HCT116 (cell line): ENCODE results near the gene PHKA2. TPM values are rescaled to one million over a fixed set of nuclear protein-coding genes. Genes with fewer than 3 reads are reported as not detected.

Experiments used
- ATAC-seq: fragments of 200-7000 bp; cut with Tn5 transposase; 2 replicates; pipeline ENCODE4 v1.9.1; 2020; ENCODE audit warnings: mild to moderate bottlenecking, moderate library complexity
- BruUV-seq: library from RNA; stranded (reverse); fragments of 400-500 nt; replicated peaks from 2 replicates; lab custom pipeline; 2021; lab: Mats Ljungman, UMichigan
- CTCF ChIA-PET: fragments of 300-600 bp; sonication (Branson Sonifier 250); formaldehyde crosslinking; loops from one replicate; lab custom pipeline; 2021; ENCODE audit warnings: antibody characterized with exemption; lab: Charles Lee
- POLR2A ChIA-PET: fragments of 300-600, 350-600 bp; sonication (Branson Sonifier 250); formaldehyde crosslinking; loops from one replicate; lab custom pipeline; 2021; ENCODE audit warnings: antibody characterized with exemption; lab: Charles Lee
- RAD21 ChIA-PET, 2 experiments: fragments of 300-600 bp; sonication (Branson Sonifier 250); formaldehyde crosslinking; loops; one replicate each; lab custom pipeline; 2023; ENCODE audit warnings: low total read pairs in 2 of 2; ENCODE audit not compliant: uncharacterized antibody in 2 of 2, unreplicated experiment in 2 of 2, low non-redundant PET in 1 of 2; lab: Charles Lee
- DNase-seq: peaks from one replicate; pipeline ENCODE4 v3.0.0-alpha.2; 2010; ENCODE audit warnings: low read depth, low spot score
- H2AFZ ChIP-seq: fragments of 200-600 bp; shearing (Covaris generic), sonication (generic); 2 replicates; pipeline ENCODE4 v1.6.1; 2017; ENCODE audit warnings: low read depth, mixed run types, mixed read lengths, antibody characterized with exemption, low read length; ENCODE audit not compliant: poor library complexity, severe bottlenecking
- H3K27ac ChIP-seq: 2 replicates; pipeline ENCODE4 v1.5.1; 2012; ENCODE audit warnings: low read depth, low read length
- H3K27me3 ChIP-seq: fragments of 200-600 bp; sonication (generic); 2 replicates; pipeline ENCODE4 v1.6.1; 2016; ENCODE audit warnings: mixed run types, low read length, mixed read lengths; ENCODE audit not compliant: insufficient read depth
- H3K36me3 ChIP-seq, 2 experiments: fragments of 200-500 bp in 1 of 2; fragments of 200-600 bp in 1 of 2; sonication (Bioruptor generic) in 1 of 2; sonication (generic) in 1 of 2; 2 replicates each; pipeline versions ENCODE4 v1.5.1 to v1.6.1; 2014 to 2016; ENCODE audit warnings: low read length in 2 of 2, inconsistent platforms in 1 of 2, mixed read lengths in 1 of 2, mixed run types in 1 of 2; ENCODE audit not compliant: insufficient read depth in 2 of 2, control insufficient read depth in 1 of 2
- H3K4me1 ChIP-seq, 2 experiments: fragments of 200-600 bp in 1 of 2; sonication (generic) in 1 of 2; 2 replicates each; pipeline versions ENCODE4 v1.5.1 to v1.6.1; 2012 to 2017; ENCODE audit warnings: low read length in 2 of 2, inconsistent platforms in 1 of 2, mild to moderate bottlenecking in 1 of 2, mixed read lengths in 1 of 2, mixed run types in 1 of 2, moderate library complexity in 1 of 2; ENCODE audit not compliant: insufficient read depth in 2 of 2, control insufficient read depth in 1 of 2
- H3K4me2 ChIP-seq: fragments of 200-600 bp; sonication (generic); 2 replicates; pipeline ENCODE4 v1.6.1; 2017; ENCODE audit warnings: mixed run types, low read length, mixed read lengths
- H3K4me3 ChIP-seq, 2 experiments: fragments of 200-600 bp in 1 of 2; sonication (generic) in 1 of 2; replicated peaks in 1 of 2; 2 replicates each; pipeline ENCODE4 v1.5.1; 2011 to 2016; ENCODE audit warnings: low read length in 2 of 2, control low read depth in 1 of 2, low read depth in 1 of 2, mild to moderate bottlenecking in 1 of 2, mixed read lengths in 1 of 2, mixed run types in 1 of 2
- H3K79me2 ChIP-seq: fragments of 200-600 bp; sonication (generic); 2 replicates; pipeline ENCODE4 v1.6.1; 2017; ENCODE audit warnings: mild to moderate bottlenecking, mixed run types, low read length, moderate library complexity, mixed read lengths; ENCODE audit not compliant: insufficient read depth
- H3K9ac ChIP-seq: fragments of 200-600 bp; sonication (generic); 2 replicates; pipeline ENCODE4 v1.6.1; 2016; ENCODE audit warnings: low read length, mixed read lengths
- H3K9me2 ChIP-seq: fragments of 200-600 bp; sonication (generic), shearing (Covaris generic); 2 replicates; pipeline ENCODE4 v1.6.1; 2017; ENCODE audit warnings: mixed run types, mild to moderate bottlenecking, moderate library complexity; ENCODE audit not compliant: insufficient read depth
- H3K9me3 ChIP-seq, 2 experiments: fragments of 200-500 bp in 1 of 2; fragments of 200-600 bp in 1 of 2; sonication (Bioruptor generic) in 1 of 2; sonication (generic) in 1 of 2; 2 replicates each; pipeline ENCODE4 v1.6.1; 2014 to 2017; ENCODE audit warnings: low read length in 2 of 2, mixed read lengths in 2 of 2, inconsistent platforms in 1 of 2, low read depth in 1 of 2, mild to moderate bottlenecking in 1 of 2, mixed run types in 1 of 2, moderate library complexity in 1 of 2; ENCODE audit not compliant: control insufficient read depth in 1 of 2, insufficient read depth in 1 of 2
- H4K20me1 ChIP-seq: fragments of 200-600 bp; sonication (generic), shearing (Covaris generic); 2 replicates; pipeline ENCODE4 v1.6.1; 2017; ENCODE audit warnings: mixed run types, mild to moderate bottlenecking, moderate library complexity; ENCODE audit not compliant: insufficient read depth
- CBX3 ChIP-seq: IDR thresholded peaks from 2 replicates; pipeline ENCODE4 v1.6.1; 2012; ENCODE audit warnings: low read depth
- CEBPB ChIP-seq: IDR thresholded peaks from 2 replicates; pipeline ENCODE4 v1.6.1; 2012; ENCODE audit warnings: low read depth
- CTCF ChIP-seq, 3 experiments: fragments of 200-600 bp in 1 of 3; sonication (generic) in 1 of 3; IDR thresholded peaks in 2 of 3; conservative IDR thresholded peaks in 1 of 3; 2 replicates each; pipeline ENCODE4 v1.5.1; 2012 to 2017; ENCODE audit warnings: low read depth in 2 of 3, low read length in 2 of 3, antibody characterized with exemption in 1 of 3, borderline replicate concordance in 1 of 3, control low read depth in 1 of 3, mild to moderate bottlenecking in 1 of 3, mixed read lengths in 1 of 3, mixed run types in 1 of 3, moderate library complexity in 1 of 3; ENCODE audit not compliant: insufficient read depth in 1 of 3
- SRF ChIP-seq: IDR thresholded peaks from 2 replicates; pipeline ENCODE4 v1.6.1; 2012; ENCODE audit warnings: low read depth
- TCF7L2 ChIP-seq: IDR thresholded peaks from 2 replicates; pipeline ENCODE4 v1.7.0; 2011; ENCODE audit warnings: borderline replicate concordance, inconsistent platforms; ENCODE audit not compliant: insufficient read depth, insufficient read length; ENCODE audit errors: extremely low read depth
- ZFX ChIP-seq: fragments of 450-650 bp; IDR thresholded peaks from 2 replicates; pipeline ENCODE4 v1.6.1; 2017
- ZNF274 ChIP-seq: fragments of 200-500 bp; sonication (Bioruptor generic); IDR thresholded peaks from 2 replicates; pipeline ENCODE4 v1.6.1; 2014; ENCODE audit warnings: mild to moderate bottlenecking, low read depth, low read length, inconsistent platforms
- intact Hi-C: fragments of 100-400 bp; cut with micrococcal nuclease; formaldehyde crosslinking; loops from 2 replicates; pipeline ENCODE4 v1.10.0; 2022
- total RNA-seq: library from RNA; stranded (reverse); gene quantifications from one replicate; pipeline ENCODE4 v1.2.1, GENCODE V29; 2021; ENCODE audit not compliant: unreplicated experiment
- TF ChIP-seq, protein P1 (sequence below): IDR thresholded peaks from 2 replicates; pipeline ENCODE4 v1.6.1; 2012; ENCODE audit warnings: low read depth

The PHKA2 gene
- total RNA-seq, 1 experiment from 2014 or later = 23.8 TPM

DNA sequence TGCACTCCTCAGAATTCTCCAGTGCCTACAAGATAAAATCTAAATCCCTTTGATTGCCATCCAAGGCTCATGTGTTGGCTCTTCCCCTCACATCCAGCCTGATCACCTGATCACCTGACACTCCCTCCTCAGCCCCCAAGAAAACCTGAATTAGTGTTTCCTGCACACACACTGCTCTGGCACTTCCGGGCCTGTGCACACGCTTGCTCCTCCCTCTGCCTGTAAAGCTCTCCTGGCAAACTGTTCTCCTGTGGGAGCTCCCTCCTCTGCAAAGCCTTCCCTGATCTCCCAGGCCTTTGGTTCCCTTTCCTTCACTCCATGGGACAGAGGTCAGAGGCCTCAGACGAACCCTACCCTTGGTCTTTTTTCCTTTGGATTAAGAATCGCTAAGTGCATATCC, 19.9 kb downstream of the PHKA2 start:
- intact Hi-C loops = no loop called here
- RAD21 ChIA-PET = no interaction called here
- DNase-seq (no peak), ATAC-seq (no peak)
- H3K79me2 ChIP-seq = no peaks in the 10 kb centered on the region
- no peak overlapping the region for H3K4me2 ChIP-seq
- H3K27me3 ChIP-seq = no peaks in the 10 kb centered on the region
- no peak for TF ChIP-seq TCF7L2
- TF ChIP-seq, protein P1, sequence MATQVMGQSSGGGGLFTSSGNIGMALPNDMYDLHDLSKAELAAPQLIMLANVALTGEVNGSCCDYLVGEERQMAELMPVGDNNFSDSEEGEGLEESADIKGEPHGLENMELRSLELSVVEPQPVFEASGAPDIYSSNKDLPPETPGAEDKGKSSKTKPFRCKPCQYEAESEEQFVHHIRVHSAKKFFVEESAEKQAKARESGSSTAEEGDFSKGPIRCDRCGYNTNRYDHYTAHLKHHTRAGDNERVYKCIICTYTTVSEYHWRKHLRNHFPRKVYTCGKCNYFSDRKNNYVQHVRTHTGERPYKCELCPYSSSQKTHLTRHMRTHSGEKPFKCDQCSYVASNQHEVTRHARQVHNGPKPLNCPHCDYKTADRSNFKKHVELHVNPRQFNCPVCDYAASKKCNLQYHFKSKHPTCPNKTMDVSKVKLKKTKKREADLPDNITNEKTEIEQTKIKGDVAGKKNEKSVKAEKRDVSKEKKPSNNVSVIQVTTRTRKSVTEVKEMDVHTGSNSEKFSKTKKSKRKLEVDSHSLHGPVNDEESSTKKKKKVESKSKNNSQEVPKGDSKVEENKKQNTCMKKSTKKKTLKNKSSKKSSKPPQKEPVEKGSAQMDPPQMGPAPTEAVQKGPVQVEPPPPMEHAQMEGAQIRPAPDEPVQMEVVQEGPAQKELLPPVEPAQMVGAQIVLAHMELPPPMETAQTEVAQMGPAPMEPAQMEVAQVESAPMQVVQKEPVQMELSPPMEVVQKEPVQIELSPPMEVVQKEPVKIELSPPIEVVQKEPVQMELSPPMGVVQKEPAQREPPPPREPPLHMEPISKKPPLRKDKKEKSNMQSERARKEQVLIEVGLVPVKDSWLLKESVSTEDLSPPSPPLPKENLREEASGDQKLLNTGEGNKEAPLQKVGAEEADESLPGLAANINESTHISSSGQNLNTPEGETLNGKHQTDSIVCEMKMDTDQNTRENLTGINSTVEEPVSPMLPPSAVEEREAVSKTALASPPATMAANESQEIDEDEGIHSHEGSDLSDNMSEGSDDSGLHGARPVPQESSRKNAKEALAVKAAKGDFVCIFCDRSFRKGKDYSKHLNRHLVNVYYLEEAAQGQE = no peak
- TF ChIP-seq CEBPB = no peak
- CTCF ChIA-PET = no interaction called here
- no peak overlapping the region for H3K9ac ChIP-seq
- BruUV-seq = no TSS peak
- no peak overlapping the region for H3K27ac ChIP-seq
- no peaks in the 10 kb centered on the region for H3K9me3 ChIP-seq
- H3K36me3 ChIP-seq = no peaks in the 10 kb centered on the region
- H3K4me3 ChIP-seq = no peak overlapping the region
- POLR2A ChIA-PET = no interaction called here
- no peaks in the 10 kb centered on the region for H3K9me2 ChIP-seq
- H2AFZ ChIP-seq = no peak overlapping the region
- no peaks in the 10 kb centered on the region for H4K20me1 ChIP-seq
- no peaks in the 10 kb centered on the region for H3K4me1 ChIP-seq

- CTCF ChIA-PET = no interaction called here
- Histone ChIP-seq H2AFZ (no peak overlapping the region), H3K79me2 (no peaks in the 10 kb centered on the region), H3K4me1 (no peaks in the 10 kb centered on the region), H3K4me3 (no peak overlapping the region), H3K27ac (no peak overlapping the region), H3K36me3 (no peaks in the 10 kb centered on the region), H3K4me2 (no peak overlapping the region), H3K9me3 (no peaks in the 10 kb centered on the region), H3K27me3 (no peaks in the 10 kb centered on the region), H3K9me2 (no peaks in the 10 kb centered on the region), H4K20me1 (no peaks in the 10 kb centered on the region), H3K9ac (no peak overlapping the region)
- DNase-seq = no peak
- TF ChIP-seq ZFX = no peak
- TF ChIP-seq CBX3 = no peak
- TF ChIP-seq CTCF (IDR thresholded peaks at IDR 0.05 in 2 of 3, conservative IDR thresholded peaks at IDR 0.05 in 1 of 3; ENCODE audit: borderline replicate concordance in 1 of 3, insufficient read depth in 1 of 3, low read depth in 2 of 3, low read length in 2 of 3) = no peak
- no peak for TF ChIP-seq SRF
- TF ChIP-seq ZNF274 = no peak
- intact Hi-C loops = no loop called here
- BruUV-seq = no TSS peak
- no peak for ATAC-seq
- RAD21 ChIA-PET = no interaction called here
- POLR2A ChIA-PET = no interaction called here
These were observed 21.6 kb downstream of the PHKA2 start for GRCh38 chrX:18962329-18962728.
